ENCODE results near the gene JARID2.
"Not testable (repeated sequence)": the region's sequence is repeated elsewhere in the genome, so short reads cannot be mapped to it uniquely, and the experiment has no call there.

Gene JARID2

GRCh38 chr6:15290962-15291704, 45.3 kb downstream of the JARID2 start:
- no peak for DNase-seq

DNA sequence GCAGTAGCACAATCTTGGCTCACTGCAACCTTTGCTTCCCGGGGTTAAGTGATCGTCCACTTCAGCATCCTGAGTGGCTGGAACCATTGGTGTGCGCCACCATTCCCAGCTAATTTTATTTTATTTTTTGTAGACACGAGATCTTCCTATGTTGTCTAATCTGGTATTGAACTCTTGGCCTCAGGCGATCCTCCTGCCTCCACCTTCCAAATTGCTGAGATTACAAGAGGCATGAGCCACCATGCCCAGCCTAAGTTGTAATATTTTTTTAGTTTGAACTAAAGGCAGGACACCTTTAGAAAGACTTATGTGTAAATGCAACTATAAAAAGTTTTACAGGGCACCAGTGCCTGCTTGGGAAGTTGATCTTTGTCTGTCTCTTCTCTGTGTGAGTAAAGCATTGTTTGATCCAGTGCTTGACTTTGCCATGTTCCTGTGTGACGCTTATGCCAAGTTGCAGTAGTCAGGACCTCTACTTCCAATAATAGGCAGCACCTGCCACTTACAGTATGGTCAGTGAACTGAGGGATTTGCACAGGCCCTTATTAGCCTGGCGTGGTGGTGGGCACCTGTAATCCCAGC, 46.9 kb downstream of the JARID2 start:
- DNase-seq: no peak

GRCh38 chr6:15293674-15294073, 47.8 kb downstream of the JARID2 start:
- DNase-seq: no peak

DNA sequence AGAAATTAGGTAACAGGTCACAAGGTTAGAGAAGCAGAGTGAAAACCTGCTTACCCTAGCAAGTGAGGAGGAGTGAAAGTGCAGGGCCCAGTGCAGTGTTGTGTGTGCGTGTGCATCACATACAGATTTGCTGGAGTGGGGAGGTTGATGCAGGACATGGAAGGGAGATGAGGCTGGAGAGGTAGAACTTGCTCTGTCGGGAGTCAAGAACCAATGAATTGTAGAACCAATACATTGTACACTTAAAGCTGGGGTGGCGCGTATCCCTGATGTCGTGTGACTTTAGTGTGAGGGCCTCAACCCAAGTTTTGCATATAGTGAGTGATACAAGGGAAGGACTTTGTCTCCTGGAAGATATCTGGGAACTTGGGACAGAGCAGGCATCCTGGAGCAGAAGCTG, 48.6 kb downstream of the JARID2 start:
- no peak for DNase-seq

- no peak for DNase-seq
These were observed 50.4 kb downstream of the JARID2 start for GRCh38 chr6:15296249-15296648.

DNA sequence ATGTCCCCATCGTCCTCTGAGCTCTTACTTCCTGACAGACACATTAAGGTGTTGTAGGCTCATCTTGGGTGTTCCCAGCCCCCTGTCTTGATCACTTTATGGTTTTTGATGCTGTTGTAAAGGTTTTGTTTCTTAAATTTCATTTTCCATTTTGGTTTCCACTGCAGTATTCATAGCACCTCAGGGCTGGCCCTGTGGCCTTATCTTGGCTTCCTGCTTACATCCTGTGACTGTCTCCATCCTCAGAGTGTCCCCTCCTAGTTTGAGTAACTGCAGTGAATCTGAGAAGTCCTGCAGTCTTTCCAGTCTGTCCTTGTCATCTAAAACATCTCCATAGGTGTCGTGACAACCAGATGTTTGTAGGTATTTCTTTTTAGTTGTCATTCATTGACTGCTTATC, 50.9 kb downstream of the JARID2 start:
- DNase-seq: no peak

- DNase-seq: not testable (repeated sequence)
These were observed 51.3 kb downstream of the JARID2 start for GRCh38 chr6:15297167-15297566.

DNA sequence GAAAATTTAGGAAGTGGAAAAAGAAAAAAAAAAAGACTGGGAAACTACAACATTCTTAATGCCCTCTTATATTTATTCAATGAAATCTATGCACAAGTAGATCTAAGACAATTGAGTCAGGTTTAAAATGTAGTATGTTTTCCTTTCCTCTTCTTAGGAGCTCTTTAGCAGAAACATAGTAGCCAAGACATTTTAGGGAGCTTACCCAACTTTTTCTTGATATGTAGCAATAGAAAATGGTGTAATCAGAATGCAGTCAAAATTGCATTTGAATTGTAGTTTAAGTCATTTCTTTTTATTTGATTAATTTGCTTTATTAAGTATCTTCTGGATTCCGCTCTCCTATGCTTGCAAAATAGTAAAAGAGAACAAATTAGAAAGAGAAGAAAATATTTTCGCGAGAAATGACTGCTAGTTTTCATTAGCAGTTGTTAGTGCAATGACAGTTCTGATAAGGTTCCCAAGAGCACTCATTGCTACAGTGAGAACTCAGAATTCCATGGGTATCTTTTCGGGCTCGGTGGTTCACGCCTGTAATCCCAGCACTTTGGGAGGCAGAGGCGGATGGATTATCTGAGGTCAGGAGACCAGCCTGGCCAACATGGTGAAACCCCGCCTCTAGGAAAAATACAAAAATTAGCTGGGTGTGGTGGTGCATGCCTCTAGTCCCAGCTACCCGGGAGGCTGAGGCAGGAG, 52.2 kb downstream of the JARID2 start:
- no peak for DNase-seq

GRCh38 chr6:15299430-15300131, 53.7 kb downstream of the JARID2 start:
- no peak for DNase-seq

GRCh38 chr6:15301179-15302006, 55.5 kb downstream of the JARID2 start:
- no peak for DNase-seq

DNA sequence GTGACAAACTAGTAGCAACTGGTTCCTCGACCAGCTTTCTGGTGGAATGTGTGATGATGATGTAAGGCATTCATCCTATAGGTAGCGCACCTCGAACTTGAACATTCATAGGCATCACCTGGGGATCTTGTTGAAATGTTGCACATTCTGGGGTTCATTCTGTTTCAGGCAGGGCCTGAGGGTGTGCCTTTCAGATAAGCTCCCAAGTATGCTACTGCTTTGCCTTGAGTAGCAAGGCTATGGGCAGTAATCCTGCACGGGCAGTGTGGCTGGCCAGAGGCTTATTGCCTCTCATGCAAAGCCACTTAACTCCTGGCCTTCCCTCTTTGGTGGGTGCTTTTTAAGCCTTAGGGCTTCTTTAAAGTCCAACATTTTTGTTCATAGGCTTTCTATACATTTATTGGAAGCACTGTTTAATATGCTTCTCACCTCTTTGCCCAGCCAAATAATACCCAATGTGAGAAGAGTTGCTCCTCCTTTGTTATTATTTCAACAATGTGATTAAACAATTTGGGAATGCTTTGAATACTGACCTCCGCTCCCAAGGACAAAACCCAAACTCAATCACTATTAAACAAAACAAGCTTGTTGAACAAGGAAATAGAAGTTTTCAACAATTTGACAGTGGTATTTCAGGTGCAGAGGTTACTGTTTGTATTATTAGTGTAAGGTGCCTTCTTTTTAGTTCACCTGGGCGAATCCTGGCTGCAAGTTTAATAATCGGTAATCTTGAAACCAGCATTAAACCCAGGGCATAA, 57.5 kb downstream of the JARID2 start:
- no peak for DNase-seq

DNA sequence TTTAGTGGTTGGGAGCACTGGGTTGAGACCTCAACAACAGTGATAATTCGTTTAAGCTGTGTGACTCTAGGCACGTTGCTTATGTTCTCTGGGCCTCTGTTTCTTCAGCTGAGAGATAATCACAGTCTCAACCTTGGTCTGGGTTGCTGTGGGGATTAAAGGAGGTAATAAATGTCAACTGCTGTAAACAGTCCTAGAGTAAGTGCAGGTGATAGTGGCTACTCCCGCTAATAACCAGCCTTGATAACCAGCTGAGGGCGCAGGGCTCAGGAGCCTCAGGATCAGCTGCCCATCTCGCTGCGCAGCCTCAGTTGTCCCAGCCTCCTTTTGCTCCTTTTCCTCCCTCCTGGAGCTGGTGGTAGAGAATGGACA, 58.0 kb downstream of the JARID2 start:
- no peak for DNase-seq

DNA sequence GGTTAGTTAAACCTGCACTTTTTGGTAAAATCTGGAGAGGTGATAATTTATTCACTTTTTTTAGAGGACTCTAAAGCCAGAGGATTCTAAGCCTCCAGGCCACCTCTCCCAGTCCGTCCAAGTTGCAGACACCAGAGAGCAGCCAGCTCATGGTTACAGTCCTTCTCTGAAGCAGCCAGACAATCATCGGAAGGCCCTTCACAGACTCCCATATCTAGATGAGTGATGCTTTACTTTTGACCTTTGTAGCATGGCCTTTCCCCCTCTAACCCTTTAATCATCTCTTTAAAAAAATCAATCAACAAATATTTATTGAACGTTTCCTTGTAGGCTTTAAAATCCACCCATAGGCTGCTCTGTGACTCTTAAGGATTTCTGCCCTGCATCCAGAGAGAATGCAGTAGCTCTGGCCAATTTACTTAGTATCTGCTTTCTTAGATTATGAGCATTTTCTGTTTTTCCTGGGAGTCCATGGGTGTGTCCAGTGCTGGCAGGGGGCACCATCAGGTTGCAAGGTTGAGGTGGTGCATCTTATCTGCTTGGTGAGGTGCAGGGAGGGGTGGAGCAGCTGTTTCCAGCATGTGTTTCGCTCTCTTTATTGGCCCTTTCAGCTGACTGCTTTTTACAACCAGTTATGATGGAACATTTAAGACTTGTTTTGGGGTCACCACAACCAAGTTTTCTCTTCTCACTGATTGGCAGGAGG, 58.6 kb downstream of the JARID2 start:
- DNase-seq: no peak

DNA sequence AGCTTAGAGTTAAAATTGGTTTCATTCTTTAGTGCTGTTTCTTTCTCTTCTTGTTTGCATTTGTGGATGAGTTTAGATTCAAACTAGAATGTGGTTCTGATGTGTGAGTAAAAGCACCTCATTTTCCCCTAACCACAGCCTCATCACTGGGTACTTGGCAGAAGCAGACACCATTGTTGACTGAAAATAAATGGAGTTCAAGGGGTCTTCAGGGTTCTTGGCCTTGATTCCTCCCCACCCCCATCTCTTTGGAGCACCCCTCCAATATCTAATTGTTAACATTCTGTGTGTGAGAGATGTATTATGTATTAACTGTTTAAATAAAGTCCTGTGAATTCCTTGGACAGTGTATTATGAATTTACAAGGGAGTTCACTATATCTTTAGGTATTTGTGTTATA, 59.6 kb downstream of the JARID2 start:
- DNase-seq: no peak

- no peak for DNase-seq
These were observed 60.0 kb downstream of the JARID2 start for GRCh38 chr6:15305909-15306308.

- DNase-seq: no peak
These were observed 62.8 kb downstream of the JARID2 start for GRCh38 chr6:15308435-15309213.

GRCh38 chr6:15309611-15310283, 63.9 kb downstream of the JARID2 start:
- DNase-seq: no peak

DNA sequence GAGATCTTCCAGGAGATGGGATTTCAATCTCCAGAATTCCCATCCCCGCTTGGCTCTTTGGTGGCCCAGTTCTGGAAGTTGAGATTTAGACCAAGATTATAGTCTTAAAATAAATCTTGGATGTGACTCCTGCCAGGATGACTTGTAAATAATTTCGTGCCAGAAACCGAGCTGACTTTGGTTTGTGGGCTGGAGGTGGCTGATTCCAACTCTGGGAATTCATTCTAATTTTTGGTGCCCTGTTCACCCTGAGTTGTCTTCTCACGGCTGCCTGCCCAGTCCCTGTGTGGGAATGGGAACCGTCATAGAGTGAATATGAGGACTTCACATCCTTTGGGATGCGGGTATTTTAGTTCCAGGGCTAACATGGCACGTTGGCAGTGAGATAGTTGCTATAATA, 64.8 kb downstream of the JARID2 start:
- DNase-seq: no peak

GRCh38 chr6:15312500-15312899, 66.6 kb downstream of the JARID2 start:
- DNase-seq: no peak

- peak; percentile 26 to 77 for DNase-seq
These were observed 67.5 kb downstream of the JARID2 start for GRCh38 chr6:15313367-15313766.
